Activated naive CD4-positive, alpha-beta T cell (primary cell): Measurements from ENCODE around the gene LRSAM1.

Source experiments
- DNase-seq, 4 experiments: peaks; one replicate each; lab custom pipeline; 2025; lab: John Stamatoyannopoulos, UW

Gene LRSAM1

GRCh38 chr9:127496974-127497373 is 45.7 kb downstream of the LRSAM1 start:
- DNase-seq = no peak

- no peak for DNase-seq
Observed at GRCh38 chr9:127497656-127498290, 46.5 kb downstream of the LRSAM1 start.

- no peak for DNase-seq
Observed at GRCh38 chr9:127498298-127498697, 47.0 kb downstream of the LRSAM1 start.

DNA sequence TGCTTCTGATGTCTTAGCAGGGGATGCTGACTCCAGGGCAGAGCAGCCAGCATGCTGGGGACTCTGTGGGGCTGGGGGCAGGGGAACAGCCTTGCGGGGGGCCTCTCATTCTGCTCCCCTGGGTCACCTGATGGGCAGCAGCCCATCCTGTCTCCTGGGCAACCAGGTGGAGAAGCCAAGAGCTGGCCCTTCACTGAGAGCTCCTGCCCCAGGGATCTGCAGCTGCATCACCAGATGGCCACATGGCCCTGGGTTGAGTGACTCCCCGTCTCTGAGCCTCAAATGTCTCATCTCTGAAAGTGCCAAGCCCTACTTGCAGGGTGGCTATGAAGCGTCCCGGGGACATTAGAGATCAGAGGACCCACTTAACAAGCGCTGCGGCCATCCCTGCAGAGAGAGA is 49.1 kb downstream of the LRSAM1 start:
- DNase-seq = no peak

DNA sequence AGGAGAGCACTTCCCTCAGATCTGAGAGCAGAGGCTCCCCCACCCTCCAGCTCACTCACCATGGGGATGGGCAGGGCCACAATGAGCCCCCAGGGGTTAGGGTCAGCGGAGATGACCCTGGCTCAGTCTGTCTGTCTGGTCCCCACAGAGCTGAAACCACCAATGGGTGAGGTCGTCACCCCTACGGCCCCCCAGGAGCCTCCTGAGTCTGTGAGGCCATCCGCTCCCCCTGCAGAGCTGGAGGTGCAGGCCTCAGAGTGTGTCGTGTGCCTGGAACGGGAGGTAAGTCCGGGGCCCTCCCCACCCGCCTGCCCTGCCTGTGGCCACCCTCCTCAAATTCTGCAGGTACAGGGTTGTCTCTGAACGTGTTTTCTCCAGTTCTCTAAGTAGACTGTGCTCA is 49.6 kb downstream of the LRSAM1 start:
- DNase-seq = no peak

DNA sequence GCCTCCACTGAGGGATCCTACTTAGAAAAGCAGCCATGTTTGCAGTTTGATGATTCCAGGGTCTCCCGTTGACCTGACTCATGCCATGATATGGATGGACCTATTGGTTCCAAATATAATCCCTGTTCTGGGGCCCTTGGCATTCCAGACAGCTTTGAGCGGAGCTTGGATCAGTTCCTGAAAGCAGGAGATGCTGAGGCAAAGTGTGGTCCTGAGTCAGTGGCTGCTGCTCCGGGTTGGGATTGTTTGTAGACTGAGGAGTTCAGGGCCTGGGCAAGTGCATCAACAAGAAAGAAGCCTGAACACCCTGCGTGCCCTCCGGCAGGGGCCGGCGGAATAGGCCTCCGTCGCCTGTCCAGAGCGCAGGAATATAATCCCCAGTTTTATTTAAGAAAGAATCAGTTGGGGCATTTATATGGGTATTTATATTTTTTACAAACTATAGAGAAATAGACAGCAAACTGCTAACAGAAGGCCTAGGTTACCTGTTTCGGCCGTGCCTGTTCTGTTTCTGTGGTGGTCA is 50.6 kb downstream of the LRSAM1 start:
- no peak for DNase-seq

DNA sequence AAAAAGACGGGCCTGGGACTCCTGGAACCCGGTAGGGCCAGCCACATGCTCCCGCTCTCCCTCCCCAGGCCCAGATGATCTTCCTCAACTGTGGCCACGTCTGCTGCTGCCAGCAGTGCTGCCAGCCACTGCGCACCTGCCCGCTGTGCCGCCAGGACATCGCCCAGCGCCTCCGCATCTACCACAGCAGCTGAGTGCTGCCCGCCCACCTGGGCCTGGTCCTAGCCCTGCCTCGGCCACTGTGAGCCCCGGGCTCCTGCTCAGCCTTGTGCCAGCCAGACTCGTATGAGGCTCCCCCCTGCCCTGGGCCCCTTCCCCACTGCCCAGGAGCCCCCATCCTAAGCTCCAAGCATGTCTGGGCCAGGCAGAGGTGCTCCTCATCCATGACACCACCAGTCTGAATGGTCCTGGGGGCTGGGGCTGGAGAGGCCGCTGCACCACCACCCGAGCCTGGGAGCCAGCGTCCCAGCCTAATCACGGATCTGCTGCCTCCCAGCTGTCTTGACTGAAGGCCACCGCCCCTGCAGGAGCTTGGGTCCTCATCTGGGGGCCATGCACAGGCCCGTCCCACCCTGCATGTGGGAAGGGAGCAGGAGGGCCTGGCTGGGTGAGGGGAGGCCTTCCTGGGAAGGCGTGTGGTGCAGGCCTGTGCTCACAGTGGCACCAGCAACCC is 51.5 kb downstream of the LRSAM1 start:
- no peak for DNase-seq

DNA sequence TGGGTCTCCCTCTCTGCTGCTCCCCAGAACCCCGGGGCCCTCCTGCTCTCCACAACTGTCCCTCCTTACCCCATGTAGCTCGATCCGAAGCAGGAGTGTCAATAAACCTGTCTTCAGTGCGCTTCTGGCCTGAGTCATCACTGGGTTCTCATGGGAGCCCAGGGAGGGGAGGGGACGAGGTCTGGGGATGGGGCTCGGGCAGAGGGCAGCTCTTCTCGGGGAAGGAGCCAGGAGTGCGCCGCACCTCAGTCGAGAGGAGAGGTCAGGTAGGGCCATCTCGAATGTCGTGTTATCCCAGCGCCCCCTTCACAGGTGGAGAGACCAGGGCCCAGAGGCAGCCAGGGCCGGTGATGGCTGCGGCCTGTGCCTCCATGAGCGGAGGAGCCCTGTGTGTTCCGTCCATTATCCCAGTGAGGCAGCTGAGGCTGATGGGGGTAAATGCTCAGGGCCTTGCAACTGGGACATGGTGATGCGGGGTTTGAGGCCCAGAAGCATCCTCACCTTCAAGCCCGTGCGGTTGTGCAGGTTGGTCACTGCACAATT is 52.1 kb downstream of the LRSAM1 start:
- DNase-seq = no peak

- DNase-seq = peak; percentile 26 to 80 (median 61)
Observed at GRCh38 chr9:127503947-127504886, 52.9 kb downstream of the LRSAM1 start.

GRCh38 chr9:127504887-127505251 is 53.6 kb downstream of the LRSAM1 start:
- no peak for DNase-seq

DNA sequence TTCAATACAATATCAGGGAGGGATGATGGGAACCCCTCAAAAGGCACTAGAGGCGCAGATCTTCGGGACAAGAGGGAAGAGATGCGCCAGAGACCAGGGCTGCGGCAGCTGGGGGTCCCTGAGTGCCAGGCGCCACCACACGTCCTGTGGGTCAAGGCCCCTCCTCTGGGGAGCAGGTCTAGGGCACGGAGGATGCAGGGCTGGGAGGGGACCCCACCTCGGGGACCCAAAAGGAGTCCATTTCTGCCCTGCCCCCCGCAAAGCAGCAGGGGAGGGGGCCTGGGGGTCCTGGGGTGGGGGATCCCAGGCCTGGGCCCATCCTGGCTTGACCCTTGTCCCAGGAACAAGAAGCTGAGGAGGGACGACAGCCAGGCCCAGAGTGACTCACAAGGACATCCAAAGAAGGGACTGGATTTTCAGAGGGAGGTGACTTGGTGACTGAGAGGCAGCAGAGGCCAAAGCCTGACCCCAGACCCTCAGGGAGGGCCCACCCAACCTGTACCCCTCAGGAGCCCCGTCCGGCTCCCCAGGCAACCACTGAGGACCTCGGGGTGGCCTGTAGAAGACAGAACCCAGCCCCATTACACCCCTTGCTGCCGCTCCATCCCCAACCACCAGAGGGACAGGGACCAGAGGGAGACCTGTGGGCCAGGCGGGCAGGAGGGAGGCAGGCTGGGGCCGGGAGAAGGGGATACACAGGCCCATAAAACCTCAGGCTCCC is 54.2 kb downstream of the LRSAM1 start:
- peak in 1 of 4 experiments; percentile 13 for DNase-seq

- DNase-seq = no peak
Observed at GRCh38 chr9:127506117-127506813, 55.0 kb downstream of the LRSAM1 start.

- no peak for DNase-seq
Observed at GRCh38 chr9:127506814-127507750, 55.8 kb downstream of the LRSAM1 start.

DNA sequence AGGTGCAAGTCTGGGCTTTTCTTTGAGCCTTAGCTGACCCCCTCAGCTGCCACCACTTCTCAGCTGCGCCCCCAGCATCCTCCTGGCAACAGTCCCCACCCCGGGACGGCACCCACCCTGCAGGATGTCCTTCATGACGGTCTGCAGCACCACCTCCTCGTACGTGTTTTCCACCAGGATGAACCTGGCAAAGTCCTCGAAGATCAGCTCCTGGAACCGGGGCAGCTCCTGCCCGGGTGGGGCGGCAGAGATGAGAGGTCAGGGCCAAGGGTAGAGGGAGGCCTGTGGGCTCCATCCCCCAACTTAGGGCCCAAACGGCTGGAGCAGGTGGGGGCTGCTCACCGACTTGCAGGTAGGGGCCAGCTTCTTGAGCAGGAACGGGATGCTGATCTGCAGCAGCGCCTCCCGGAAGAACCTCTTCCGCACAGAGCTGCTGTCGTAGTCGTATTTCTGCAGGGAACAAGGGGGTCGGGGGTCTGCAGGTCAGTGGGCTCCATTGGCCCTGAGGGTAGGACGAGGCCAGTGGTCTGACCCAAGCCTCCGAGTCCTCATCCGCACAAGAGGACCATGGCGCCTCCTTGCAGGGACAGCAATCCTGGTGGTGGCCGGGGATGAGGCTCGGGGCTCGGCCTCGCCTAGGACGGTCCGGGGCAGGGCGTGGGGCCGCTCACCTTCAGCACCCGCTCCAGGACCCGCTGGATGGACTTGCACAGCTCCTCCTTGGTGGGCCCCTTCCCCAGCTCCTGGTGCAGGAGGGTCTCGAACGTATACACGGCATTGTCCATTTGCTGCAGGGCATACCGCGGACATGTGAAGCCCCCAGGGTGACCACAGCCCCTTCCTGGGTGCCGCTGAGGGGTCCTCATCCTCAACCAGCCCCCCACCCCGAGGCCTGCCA is 56.7 kb downstream of the LRSAM1 start:
- no peak for DNase-seq

GRCh38 chr9:127508901-127509260 is 57.6 kb downstream of the LRSAM1 start:
- no peak for DNase-seq

DNA sequence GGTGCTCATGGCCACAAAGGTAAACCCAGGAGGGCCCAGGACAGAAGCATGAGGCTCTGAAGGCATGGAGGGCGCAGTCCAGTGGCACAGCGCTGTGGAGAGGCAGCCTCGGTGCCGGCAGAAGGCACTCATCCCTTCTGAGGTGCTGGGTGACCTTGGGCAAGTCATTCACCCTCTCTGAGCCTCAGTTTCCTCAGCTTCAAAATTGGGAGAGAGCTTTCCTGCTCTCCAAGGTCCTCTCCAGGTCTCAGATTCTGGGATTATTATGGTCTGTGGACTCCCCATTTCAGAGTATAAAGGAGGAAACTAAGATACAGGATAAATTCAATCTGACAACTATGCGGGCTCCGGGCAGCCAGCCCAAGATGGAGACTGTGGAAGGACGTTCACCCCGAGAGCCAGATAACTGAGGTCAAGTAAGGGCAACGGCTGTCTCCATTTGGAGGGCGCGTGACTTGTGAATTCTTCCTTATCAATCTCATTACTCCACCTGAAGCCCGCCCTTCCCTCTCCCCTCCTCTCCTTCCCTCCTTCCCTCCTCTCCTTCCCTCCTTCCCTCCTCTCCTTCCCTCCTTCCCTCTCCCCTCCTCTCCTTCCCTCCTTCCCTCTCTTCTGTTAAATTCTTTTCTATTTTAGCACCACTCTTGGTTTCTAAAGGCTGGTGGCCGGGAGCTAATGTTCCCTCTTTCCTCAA is 58.1 kb downstream of the LRSAM1 start:
- no peak for DNase-seq

GRCh38 chr9:127509955-127510299 is 58.6 kb downstream of the LRSAM1 start:
- no peak for DNase-seq

DNA sequence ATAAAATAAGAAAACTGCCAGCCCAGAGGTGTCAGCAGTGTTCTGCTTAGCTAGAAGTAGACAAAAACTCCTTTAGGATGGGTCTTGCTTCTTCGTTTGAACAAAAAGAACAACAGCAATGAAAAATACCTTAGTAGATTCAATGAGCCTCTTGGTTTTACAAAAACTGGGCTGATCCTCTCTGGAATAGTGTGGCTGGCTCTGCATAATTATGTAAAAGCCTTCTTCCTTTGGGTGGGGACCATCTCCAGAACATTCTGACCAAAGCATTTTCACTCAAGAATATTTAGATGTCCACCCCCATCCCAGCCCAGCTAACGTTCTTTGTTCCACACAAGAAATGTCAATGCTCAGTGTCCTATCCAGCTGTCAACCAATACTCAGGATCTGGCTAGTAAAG is 63.2 kb downstream of the LRSAM1 start:
- DNase-seq = no peak
